Measurements from ENCODE around the gene CISTR.
A peak's percentile ranks its signal among the peaks of the same experiment; 100 is the strongest.

Gene CISTR

DNA sequence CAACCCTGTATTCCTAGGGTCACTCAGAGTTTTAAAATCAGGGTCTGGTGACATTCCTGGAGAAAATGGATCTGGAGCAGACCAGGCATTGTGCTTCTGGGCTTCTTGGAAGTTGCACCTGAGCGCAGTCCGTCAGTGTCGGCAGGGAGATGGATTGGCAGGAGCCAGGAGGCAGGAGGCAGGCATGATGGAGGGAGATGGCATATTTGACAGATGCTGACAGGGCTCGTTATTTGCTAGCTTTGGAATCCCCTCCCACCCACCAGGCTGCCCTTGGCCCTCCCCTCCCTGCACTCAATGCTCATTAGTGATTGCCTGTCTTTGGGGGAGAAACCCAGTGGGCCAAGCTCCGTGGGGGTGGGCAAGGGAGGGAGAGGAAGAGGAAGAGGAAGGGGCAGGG is 4.7 kb downstream of the CISTR start:
- no peak overlapping the region for H3K4me3 ChIP-seq (ENCODE audit: low read depth, low read length)
- no peak for DNase-seq (ENCODE audit: low read depth)
- TF ChIP-seq, protein P1, sequence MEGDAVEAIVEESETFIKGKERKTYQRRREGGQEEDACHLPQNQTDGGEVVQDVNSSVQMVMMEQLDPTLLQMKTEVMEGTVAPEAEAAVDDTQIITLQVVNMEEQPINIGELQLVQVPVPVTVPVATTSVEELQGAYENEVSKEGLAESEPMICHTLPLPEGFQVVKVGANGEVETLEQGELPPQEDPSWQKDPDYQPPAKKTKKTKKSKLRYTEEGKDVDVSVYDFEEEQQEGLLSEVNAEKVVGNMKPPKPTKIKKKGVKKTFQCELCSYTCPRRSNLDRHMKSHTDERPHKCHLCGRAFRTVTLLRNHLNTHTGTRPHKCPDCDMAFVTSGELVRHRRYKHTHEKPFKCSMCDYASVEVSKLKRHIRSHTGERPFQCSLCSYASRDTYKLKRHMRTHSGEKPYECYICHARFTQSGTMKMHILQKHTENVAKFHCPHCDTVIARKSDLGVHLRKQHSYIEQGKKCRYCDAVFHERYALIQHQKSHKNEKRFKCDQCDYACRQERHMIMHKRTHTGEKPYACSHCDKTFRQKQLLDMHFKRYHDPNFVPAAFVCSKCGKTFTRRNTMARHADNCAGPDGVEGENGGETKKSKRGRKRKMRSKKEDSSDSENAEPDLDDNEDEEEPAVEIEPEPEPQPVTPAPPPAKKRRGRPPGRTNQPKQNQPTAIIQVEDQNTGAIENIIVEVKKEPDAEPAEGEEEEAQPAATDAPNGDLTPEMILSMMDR (IDR thresholded peaks at IDR 0.05; ENCODE audit: insufficient read depth, low read depth, low read length, missing control alignments) = no peak

DNA sequence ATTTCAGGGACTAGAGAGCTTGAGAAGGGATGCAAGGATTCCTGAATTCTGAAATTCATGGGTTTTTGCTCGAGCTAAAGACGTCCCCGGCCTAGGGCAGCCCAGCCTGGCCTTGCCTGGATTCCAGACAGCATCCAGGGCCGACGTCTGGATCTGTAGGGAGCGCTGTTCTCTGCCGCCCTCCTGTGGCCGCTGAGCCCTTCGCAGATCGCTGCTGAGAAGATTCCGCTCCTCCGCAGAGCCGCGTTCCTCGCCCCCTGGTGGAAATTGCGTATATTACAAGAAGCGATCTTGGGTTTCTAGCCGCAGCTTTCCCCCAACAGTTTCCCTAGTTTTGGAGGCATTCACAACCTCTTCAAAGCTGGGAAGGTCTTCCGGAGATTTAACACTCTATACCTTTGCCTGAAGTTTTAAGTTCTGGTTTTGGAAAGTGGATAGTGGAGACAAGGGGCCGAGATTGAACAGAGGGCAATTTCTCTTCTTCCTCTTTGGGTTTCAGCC is 5.1 kb downstream of the CISTR start:
- H3K4me3 ChIP-seq (ENCODE audit: low read depth, low read length) = no peak overlapping the region
- DNase-seq (ENCODE audit: low read depth) = peak; percentile 90
- TF ChIP-seq, protein P1 (IDR thresholded peaks at IDR 0.05; ENCODE audit: insufficient read depth, low read depth, low read length, missing control alignments) = peak; percentile 100

DNA sequence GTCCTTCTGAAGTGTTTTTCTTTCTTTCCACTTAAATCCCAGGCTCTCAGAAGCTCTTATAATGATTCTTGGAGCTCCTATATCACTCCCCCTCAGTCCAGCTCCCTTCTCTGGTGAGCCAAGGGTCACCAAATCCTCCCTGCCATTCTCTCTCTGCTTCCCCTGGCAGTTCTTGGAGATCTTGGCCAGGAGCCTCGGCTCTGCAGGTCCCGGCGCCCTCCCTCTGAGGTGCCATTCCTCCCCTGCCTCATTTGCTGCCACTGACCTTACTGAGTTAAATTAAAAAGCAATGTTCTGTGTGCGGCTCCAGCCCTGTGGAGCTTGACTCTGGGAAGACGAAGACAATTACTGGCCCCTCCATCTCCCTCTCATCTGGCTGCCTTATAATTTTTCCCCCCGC is 7.0 kb downstream of the CISTR start:
- H3K4me3 ChIP-seq (ENCODE audit: low read depth, low read length) = no peak overlapping the region
- TF ChIP-seq, protein P1 (IDR thresholded peaks at IDR 0.05; ENCODE audit: insufficient read depth, low read depth, low read length, missing control alignments) = no peak
- no peak for DNase-seq (ENCODE audit: low read depth)

- TF ChIP-seq, protein P1 (IDR thresholded peaks at IDR 0.05; ENCODE audit: insufficient read depth, low read depth, low read length, missing control alignments) = no peak
- no peak for DNase-seq (ENCODE audit: low read depth)
- H3K4me3 ChIP-seq (ENCODE audit: low read depth, low read length) = no peak overlapping the region
Measured at GRCh38 chr12:53744130-53744441, 7.7 kb downstream of the CISTR start.

DNA sequence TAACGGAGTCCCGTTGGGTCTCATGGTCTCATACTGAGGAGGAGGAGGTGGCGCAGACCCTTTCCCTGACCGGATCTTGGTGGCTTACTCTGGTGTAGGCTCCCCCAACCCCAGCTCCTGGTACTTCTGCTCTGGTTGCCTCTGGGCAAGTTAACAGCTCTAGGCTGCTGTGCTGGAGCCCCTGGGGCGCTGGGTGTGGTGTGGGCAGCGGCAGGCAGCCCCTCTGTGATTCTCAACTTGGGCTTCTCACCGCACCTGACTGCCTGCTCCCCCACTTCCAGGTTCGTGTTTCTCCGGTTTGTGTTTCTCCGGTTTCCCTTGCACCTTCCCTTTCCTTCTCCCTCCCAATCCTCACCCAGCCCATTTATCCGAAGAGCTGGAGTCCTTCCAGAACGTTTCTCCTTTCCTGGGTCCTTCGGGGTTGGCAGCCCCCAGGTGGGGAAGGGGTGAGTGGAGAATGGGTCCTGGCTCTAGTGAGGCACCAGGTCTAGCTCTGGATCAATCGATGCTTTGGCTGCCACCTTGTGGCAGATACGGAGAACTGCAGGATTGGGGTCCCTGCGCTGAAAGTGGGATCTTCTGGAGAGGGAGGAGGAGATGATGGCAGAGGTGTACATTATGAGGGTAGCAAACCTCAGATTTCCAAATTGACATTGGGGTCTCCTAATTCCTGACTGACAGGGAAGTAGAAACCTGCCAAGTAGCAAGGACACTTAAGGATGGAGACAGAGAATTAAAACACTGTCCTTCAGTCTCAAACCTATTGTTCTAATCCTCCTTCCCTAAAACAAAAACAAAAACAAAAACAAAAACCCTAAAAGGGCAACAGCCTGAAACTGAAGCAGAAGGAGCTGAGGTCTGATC is 8.3 kb downstream of the CISTR start:
- peak; percentile 63 for DNase-seq (ENCODE audit: low read depth)
- TF ChIP-seq, protein P1 (IDR thresholded peaks at IDR 0.05; ENCODE audit: insufficient read depth, low read depth, low read length, missing control alignments) = peak; percentile 93
- H3K4me3 ChIP-seq (ENCODE audit: low read depth, low read length) = no peak overlapping the region

DNA sequence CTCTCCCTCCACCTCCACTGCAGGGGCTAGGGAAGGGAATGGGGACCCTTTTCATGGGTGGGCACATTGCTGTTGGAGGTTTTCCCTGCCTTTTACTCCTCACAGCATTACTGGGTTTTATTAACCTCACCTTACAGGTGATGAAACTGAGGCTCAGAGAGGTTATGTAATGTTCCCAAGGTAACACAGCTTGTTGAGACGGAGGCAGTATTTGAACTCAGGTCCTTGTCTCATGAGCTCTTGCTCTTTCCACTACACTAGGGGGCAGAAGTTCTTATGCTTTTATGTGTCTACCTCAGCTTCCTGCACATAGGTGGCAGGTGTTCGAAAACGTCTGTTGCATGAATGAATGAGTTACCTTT is 11.7 kb downstream of the CISTR start:
- TF ChIP-seq, protein P1 (IDR thresholded peaks at IDR 0.05; ENCODE audit: insufficient read depth, low read depth, low read length, missing control alignments) = no peak
- no peak for DNase-seq (ENCODE audit: low read depth)
- H3K4me3 ChIP-seq (ENCODE audit: low read depth, low read length) = no peak overlapping the region

Data from GM12865 (cell line).